PC-9 (cell line): Measurements from ENCODE around the gene ACY1. TPM values are rescaled to one million over a fixed set of nuclear protein-coding genes. Genes with fewer than 3 reads are reported as not detected.

ENCODE experiments used
- BruUV-seq: library from RNA; stranded (reverse); fragments of 400-500 nt; replicated peaks from 2 replicates; lab custom pipeline; 2021; lab: Mats Ljungman, UMichigan
- CTCF ChIA-PET: fragments of 300-600 bp; sonication (Branson Sonifier 250); formaldehyde crosslinking; loops from one replicate; lab custom pipeline; 2022; ENCODE audit warnings: antibody characterized with exemption; lab: Charles Lee
- POLR2A ChIA-PET: fragments of 300-600 bp; sonication (Branson Sonifier 250); formaldehyde crosslinking; loops from one replicate; lab custom pipeline; 2022; ENCODE audit warnings: antibody characterized with exemption; ENCODE audit not compliant: unreplicated experiment; lab: Charles Lee
- DNase-seq, 2 experiments: peaks; one replicate each; pipeline versions ENCODE4 v3.0.0 to v3.0.0-alpha.2; 2015 to 2022; ENCODE audit warnings: mixed read lengths in 1 of 2
- H2AFZ ChIP-seq: fragments of 200-600 bp; sonication (generic); 2 replicates; pipeline ENCODE4 v1.8.1; 2017; ENCODE audit warnings: antibody characterized with exemption
- H3F3A ChIP-seq: fragments of 200-600 bp; sonication (generic); 2 replicates; pipeline ENCODE4 v1.8.1; 2017; ENCODE audit warnings: antibody characterized with exemption, mild to moderate bottlenecking, low read depth; ENCODE audit not compliant: insufficient read depth
- H3K27ac ChIP-seq: fragments of 200-600 bp; sonication (generic); 2 replicates; pipeline ENCODE4 v1.6.1; 2016; ENCODE audit warnings: mixed run types
- H3K27me3 ChIP-seq: fragments of 200-600 bp; sonication (generic); 2 replicates; pipeline ENCODE4 v1.6.1; 2016; ENCODE audit warnings: low read depth, mixed run types; ENCODE audit not compliant: insufficient read depth
- H3K36me3 ChIP-seq: fragments of 200-600 bp; sonication (generic); 2 replicates; pipeline ENCODE4 v1.6.1; 2016; ENCODE audit warnings: low read depth, mixed run types
- H3K4me1 ChIP-seq: fragments of 200-600 bp; sonication (generic); replicated peaks from 2 replicates; pipeline ENCODE4 v1.6.1; 2016; ENCODE audit warnings: mixed run types; ENCODE audit not compliant: insufficient read depth
- H3K4me2 ChIP-seq: fragments of 200-600 bp; sonication (generic); 2 replicates; pipeline ENCODE4 v1.6.1; 2017; ENCODE audit warnings: mixed run types
- H3K4me3 ChIP-seq: fragments of 200-600 bp; sonication (generic); 2 replicates; pipeline ENCODE4 v1.6.1; 2016; ENCODE audit warnings: mixed run types
- H3K79me2 ChIP-seq: fragments of 200-600 bp; sonication (generic); 2 replicates; pipeline ENCODE4 v1.6.1; 2017; ENCODE audit warnings: low read depth, mixed run types
- H3K9me2 ChIP-seq: fragments of 200-600 bp; sonication (generic); 2 replicates; pipeline ENCODE4 v1.8.1; 2017; ENCODE audit warnings: mild to moderate bottlenecking; ENCODE audit not compliant: insufficient read depth
- H3K9me3 ChIP-seq: fragments of 200-600 bp; sonication (generic); 2 replicates; pipeline ENCODE4 v1.8.1; 2016; ENCODE audit warnings: low read depth; ENCODE audit not compliant: insufficient read depth
- H4K20me1 ChIP-seq: fragments of 200-600 bp; sonication (generic); 2 replicates; pipeline ENCODE4 v1.8.1; 2017; ENCODE audit not compliant: insufficient read depth
- EZH2 ChIP-seq: fragments of 200-600 bp; sonication (generic); IDR thresholded peaks from 2 replicates; pipeline ENCODE4 v1.8.0; 2017; ENCODE audit warnings: antibody characterized with exemption, low read depth
- intact Hi-C: fragments of 100-400 bp; cut with micrococcal nuclease; formaldehyde crosslinking; loops from one replicate; pipeline ENCODE4 v1.10.0; 2022; ENCODE audit not compliant: unreplicated experiment
- total RNA-seq: library from RNA; stranded (reverse); gene quantifications from 2 replicates; pipeline ENCODE4 v1.2.3, GENCODE V29; 2021
- TF ChIP-seq, protein P1 (sequence below): fragments of 200-600 bp; sonication (generic); conservative IDR thresholded peaks from 2 replicates; pipeline ENCODE4 v1.6.1; 2017; ENCODE audit warnings: mixed run types, antibody characterized with exemption, mild to moderate bottlenecking, moderate library complexity

Gene ACY1
- total RNA-seq, 1 experiment from 2014 or later, result 52.2 TPM

DNA sequence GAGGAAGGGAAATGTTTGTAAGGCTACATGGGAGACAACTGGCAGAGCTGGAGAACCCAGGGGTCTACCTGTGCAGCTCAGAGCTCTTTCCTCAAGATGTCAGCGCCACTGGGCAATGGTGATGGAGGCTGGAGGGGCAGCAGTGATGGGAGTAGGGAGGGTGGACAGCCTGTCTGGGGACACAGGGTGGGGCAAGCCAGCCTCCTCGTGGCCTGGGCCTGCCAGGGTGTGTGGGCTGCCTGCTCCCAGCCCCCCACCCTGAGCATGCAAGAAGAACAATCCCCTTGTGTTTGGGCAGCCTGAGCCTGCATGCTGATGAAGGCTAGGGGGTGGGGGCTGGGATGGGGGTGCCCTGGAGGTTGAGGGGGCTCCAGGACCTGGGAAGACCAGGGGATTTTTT is 17.3 kb upstream of the ACY1 start:
- intact Hi-C loops, result no loop called here
- no peaks in the 10 kb centered on the region for H3K9me2 ChIP-seq
- no TSS peak for BruUV-seq
- H3K27me3 ChIP-seq, result no peaks in the 10 kb centered on the region
- H3K36me3 ChIP-seq, result no peaks in the 10 kb centered on the region
- H3K4me1 ChIP-seq, result peaks cover 4% of the 10 kb centered on the region; the same call in 1 of the 2 replicates
- H4K20me1 ChIP-seq, result no peaks in the 10 kb centered on the region
- H3K27ac ChIP-seq, result no peak overlapping the region
- DNase-seq, result no peak
- H3K9me3 ChIP-seq, result no peaks in the 10 kb centered on the region
- no peak overlapping the region for H3K4me2 ChIP-seq
- H3K79me2 ChIP-seq, result no peaks in the 10 kb centered on the region
- TF ChIP-seq, protein P1, sequence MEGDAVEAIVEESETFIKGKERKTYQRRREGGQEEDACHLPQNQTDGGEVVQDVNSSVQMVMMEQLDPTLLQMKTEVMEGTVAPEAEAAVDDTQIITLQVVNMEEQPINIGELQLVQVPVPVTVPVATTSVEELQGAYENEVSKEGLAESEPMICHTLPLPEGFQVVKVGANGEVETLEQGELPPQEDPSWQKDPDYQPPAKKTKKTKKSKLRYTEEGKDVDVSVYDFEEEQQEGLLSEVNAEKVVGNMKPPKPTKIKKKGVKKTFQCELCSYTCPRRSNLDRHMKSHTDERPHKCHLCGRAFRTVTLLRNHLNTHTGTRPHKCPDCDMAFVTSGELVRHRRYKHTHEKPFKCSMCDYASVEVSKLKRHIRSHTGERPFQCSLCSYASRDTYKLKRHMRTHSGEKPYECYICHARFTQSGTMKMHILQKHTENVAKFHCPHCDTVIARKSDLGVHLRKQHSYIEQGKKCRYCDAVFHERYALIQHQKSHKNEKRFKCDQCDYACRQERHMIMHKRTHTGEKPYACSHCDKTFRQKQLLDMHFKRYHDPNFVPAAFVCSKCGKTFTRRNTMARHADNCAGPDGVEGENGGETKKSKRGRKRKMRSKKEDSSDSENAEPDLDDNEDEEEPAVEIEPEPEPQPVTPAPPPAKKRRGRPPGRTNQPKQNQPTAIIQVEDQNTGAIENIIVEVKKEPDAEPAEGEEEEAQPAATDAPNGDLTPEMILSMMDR, result no peak
- TF ChIP-seq EZH2, result no peak
- H2AFZ ChIP-seq, result no peak overlapping the region
- peaks cover 21% of the 10 kb centered on the region for H3F3A ChIP-seq
- ChIA-PET CTCF (no interaction called here), POLR2A (no interaction called here)
- no peak overlapping the region for H3K4me3 ChIP-seq

DNA sequence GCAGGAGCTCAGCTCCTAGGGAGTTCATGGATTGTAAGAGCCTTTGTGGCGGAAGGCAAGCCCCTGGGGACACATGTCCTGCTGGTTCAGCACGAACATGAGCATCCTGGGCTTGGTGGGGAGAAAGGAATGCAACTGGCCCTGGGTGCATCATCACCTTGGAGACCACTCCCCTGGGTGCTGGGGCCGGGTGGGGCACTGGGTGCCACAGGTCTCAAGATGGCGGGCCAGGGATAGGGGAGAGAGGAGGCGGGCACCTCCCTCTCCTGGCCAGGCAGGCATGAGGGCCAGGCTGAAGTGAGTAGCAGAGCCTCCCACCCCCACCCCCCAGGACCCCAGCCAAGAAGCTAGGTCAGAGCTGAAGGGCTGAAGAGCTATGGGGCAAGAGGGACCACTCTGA is 16.8 kb upstream of the ACY1 start:
- H3K27ac ChIP-seq, result no peak overlapping the region

DNA sequence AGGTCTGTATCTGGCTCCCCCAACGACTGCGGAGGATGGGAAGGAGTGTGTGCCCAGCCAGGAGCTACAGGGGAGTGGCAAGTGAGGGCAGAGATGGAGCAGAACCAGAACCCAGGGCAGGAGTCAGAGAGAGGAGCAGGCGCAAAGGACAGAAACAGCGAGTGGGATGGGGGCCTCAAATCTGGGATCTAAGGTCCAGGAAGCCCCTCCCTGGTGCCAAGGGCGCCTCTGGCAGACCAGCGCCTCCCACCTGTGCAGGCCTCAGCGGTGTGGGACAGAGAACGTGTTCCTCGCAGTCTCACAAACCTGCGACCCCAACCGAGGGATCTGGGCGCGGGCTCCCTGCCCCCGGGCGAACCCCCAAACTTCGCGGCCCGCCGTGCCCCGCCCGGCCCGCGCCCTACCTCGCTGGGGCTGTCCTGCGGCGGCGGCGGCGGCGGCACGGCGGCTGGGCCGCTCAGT is 16.4 kb upstream of the ACY1 start:
- POLR2A ChIA-PET, result interaction anchor here (0.6 kb wide), 1 partner anchor 25 kb away, joined by 5 read pairs; no protein-coding TSS in a partner anchor
- no TSS peak for BruUV-seq
- no peak for DNase-seq

More for the DNA sequence above, 16.8 kb upstream of the ACY1 start:
- ChIA-PET POLR2A (no interaction called here), CTCF (no interaction called here)
- Histone ChIP-seq H2AFZ (no peak overlapping the region), H3K9me2 (no peaks in the 10 kb centered on the region), H3K4me3 (peak overlapping the region; percentile 56; the same call in 1 of the 2 replicates), H3K36me3 (no peaks in the 10 kb centered on the region), H3K9me3 (no peaks in the 10 kb centered on the region), H4K20me1 (no peaks in the 10 kb centered on the region), H3K4me1 (peaks cover 4% of the 10 kb centered on the region; the same call in 1 of the 2 replicates), H3K27me3 (no peaks in the 10 kb centered on the region), H3K4me2 (peak overlapping the region; percentile 80), H3F3A (peaks cover 23% of the 10 kb centered on the region), H3K79me2 (no peaks in the 10 kb centered on the region; the same call in 1 of the 2 replicates)
- TF ChIP-seq EZH2, result no peak
- TF ChIP-seq, protein P1, result no peak
- TSS peak; percentile 13 for BruUV-seq
- intact Hi-C loops, result no loop called here
- DNase-seq, result no peak

More for the DNA sequence above, 16.4 kb upstream of the ACY1 start:
- Histone ChIP-seq H3K36me3 (no peaks in the 10 kb centered on the region), H3K79me2 (no peaks in the 10 kb centered on the region; the same call in 1 of the 2 replicates), H3K27ac (no peak overlapping the region), H4K20me1 (no peaks in the 10 kb centered on the region), H3K4me3 (peak overlapping the region; percentile 56; the same call in 1 of the 2 replicates), H3K27me3 (no peaks in the 10 kb centered on the region), H2AFZ (0 out of 2 replicates have a peak overlapping the region, but pooled peaks have one; percentile 22), H3F3A (peaks cover 23% of the 10 kb centered on the region), H3K4me1 (peaks cover 4% of the 10 kb centered on the region; the same call in 1 of the 2 replicates), H3K9me3 (no peaks in the 10 kb centered on the region), H3K4me2 (peak overlapping the region; percentile 80), H3K9me2 (no peaks in the 10 kb centered on the region)
- TF ChIP-seq, protein P1, result no peak
- no peak for TF ChIP-seq EZH2
- CTCF ChIA-PET, result interaction anchor here (0.6 kb wide), 2 partner anchors 311 to 380 kb away, joined by 3 to 7 read pairs; no protein-coding TSS in a partner anchor
- intact Hi-C loops, result no loop called here
